ENCODE measurements around the gene CXCL12.

GRCh38 chr10:44344727-44345126, 40.2 kb downstream of the CXCL12 start:
- TF ChIP-seq ELF4 (IDR thresholded peaks at IDR 0.05) (no peak), SUZ12 (IDR thresholded peaks at IDR 0.05) (no peak)

All from HEK293T (cell line).